GM18508 (cell line): ENCODE results near the gene RNF152.

Experiments
- ATAC-seq: cut with Tn5 transposase; IDR thresholded peaks from one replicate; pipeline ENCODE4 v1.9.1; 2021; ENCODE audit warnings: moderate number of reproducible peaks; ENCODE audit not compliant: insufficient read depth, unreplicated experiment

The RNF152 gene

GRCh38 chr18:61894751-61895524 is 2.1 kb upstream of the RNF152 start:
- no peak for ATAC-seq

- no peak for ATAC-seq
These were observed 1.4 kb upstream of the RNF152 start for GRCh38 chr18:61893971-61894750.

DNA sequence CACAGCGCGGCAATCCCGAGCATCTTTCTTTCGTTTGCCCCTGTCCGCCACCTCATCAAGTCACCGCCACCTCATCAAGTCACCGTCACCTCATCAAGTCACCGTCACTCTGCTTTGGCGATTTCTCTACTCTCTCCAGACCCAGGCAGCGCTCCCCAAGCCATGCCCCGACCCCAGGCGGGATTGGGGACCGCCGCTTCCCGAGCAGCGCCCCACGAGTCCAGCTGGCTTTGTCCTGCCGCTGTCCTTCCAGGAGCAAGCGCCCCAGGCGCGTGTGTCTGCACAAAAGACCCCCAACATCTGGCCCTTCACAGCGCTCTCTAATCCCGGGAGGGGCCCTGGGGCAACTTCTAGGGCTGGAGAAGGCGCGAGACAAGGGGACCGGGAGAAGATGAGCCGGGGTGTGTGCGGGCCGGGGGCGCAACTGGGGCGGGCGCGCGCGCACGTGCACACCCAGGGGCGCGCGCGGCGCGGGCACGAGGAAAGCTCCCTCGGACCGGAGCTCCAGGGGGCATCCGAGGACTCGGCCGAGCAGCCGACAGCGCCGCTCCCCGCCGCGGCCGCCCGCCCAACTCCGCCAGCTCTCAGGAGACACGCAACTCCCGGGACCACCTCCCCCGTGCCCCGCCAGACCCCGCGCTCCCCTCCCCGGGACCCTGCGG is 633 bp upstream of the RNF152 start:
- no peak for ATAC-seq

DNA sequence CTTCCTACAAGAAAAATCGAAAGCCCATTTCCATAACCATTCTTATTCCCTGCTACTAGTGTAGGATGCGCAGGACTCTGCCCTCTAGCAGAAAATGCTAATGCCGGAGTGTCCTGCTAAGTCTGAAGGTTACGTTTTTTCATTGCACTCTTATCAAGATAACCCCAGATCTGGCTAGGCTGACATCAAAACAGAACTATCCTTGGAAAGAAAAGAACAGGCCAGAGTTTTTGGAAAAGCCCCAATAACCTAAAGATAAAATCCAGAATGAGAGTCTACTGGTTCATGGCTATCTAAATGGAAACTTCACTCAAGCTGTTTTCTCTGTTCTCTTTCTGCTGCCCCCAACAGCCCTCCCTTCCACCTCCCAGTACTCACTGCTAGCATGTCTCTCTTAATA is 913 bp downstream of the RNF152 start:
- ATAC-seq = no peak

- no peak for ATAC-seq
These were observed 1.5 kb downstream of the RNF152 start for GRCh38 chr18:61891271-61891670.

GRCh38 chr18:61890344-61890743 is 2.5 kb downstream of the RNF152 start:
- ATAC-seq = no peak

- ATAC-seq = no peak
These were observed 3.3 kb downstream of the RNF152 start for GRCh38 chr18:61889541-61889940.

- no peak for ATAC-seq
These were observed 4.2 kb downstream of the RNF152 start for GRCh38 chr18:61888622-61889021.

GRCh38 chr18:61887838-61888237 is 5.0 kb downstream of the RNF152 start:
- no peak for ATAC-seq

DNA sequence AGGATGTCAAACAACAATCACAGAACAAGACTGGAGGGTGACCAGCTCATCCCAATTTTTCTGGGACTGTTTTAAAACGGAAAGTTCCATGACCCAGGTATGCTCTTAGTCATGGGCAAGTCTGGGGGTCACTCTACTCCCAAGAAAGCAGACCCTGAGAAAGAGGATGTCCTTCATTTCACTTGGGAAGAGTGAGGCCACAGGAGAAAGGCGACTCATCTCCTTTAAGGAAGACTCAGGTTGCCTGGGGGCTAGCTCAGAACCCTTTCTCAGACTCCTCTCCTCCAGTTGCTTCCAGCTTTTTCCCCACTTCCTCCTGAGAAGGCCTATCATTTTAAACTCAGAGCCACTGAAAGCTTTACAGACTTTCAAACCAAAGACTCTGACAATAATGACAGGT is 9.3 kb downstream of the RNF152 start:
- ATAC-seq = no peak

DNA sequence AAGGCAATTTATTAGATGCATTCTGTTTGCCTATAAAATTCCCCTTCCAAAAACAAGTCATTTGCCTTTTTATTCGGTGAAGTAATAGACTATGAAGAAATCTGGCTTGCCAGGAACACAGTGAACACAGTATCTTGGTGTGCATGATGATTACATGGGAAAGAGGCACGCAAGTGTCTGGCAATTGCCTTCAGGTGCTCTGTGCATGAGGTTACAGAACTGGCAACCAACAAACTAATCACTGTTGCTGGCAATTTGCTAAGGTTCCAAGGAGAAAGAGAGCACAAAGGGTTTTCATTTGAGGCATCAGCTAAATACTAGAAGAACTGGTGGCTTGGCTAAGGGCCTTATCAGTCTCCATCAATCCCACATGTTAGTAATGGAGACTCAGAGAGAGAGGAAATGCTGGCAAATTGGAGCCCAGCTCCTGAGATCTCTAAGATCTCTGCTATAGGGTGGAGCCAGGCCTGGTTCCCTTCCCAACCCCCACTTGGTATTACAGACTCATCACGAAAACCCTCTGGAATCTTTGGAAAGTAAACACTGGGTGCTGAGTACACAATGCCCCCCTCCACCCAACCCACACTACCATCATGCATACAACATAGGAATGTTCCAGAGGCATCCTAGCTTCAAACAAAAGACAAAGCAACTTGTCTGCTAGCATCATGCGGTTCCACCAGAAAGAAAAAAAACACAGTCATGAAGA is 10.4 kb downstream of the RNF152 start:
- ATAC-seq = no peak

DNA sequence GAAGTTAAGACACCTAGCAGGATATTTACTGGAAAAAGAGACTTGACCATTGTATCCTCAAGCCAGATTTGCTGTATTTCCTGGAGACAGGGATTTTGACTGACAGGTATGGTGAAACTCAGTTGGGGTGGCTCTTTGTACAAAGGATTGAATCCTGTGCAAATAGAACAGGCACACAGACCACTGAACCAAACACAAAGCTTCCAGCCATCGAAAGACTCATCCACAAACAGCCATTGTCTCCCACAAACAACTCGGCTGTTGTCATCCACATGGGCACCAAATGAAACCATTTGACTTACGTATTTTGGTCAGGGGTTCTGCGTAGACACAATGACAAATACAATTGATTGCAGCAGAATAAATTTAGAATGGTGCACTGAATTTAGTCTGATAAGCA is 15.9 kb downstream of the RNF152 start:
- ATAC-seq = no peak

- no peak for ATAC-seq
These were observed 22.7 kb downstream of the RNF152 start for GRCh38 chr18:61870151-61870550.

GRCh38 chr18:61869636-61870035 is 23.2 kb downstream of the RNF152 start:
- no peak for ATAC-seq

GRCh38 chr18:61865466-61866175 is 27.2 kb downstream of the RNF152 start:
- ATAC-seq = no peak

DNA sequence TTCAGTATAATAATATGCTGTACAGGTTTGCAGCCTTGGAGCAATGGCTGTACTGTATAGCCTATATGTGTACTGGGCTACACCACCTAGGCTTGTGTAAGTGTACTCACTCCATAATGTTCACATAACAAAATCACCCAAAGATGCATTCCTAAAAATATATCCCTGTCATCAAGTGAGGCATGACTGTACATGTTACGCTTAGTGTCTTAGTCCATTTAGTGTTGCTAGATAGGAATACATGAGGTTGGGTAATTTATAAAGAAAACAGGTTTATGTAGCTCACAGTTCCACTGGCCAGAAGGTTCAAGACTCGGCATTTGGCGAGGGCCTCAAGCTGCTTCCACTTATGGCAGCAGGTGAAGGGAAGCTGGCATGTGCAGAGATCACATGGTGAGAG is 31.4 kb downstream of the RNF152 start:
- no peak for ATAC-seq

DNA sequence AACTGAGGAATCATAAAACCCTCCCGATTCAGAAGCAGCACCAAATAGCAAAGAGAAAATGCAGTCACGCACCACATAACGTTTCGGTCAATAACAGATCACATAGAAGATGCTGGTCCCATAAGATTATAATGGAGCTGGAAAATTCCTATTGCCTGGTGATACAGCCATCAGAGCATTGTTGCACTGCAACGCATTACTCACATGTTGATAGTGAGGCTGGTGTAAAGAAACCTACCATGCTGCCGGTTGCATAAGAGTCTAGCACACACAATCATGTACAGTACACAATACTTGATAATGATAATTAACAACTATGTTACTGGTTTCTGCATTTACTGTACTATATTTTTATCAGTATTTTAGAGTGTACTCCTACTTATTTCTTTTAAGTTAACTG is 32.5 kb downstream of the RNF152 start:
- no peak for ATAC-seq

DNA sequence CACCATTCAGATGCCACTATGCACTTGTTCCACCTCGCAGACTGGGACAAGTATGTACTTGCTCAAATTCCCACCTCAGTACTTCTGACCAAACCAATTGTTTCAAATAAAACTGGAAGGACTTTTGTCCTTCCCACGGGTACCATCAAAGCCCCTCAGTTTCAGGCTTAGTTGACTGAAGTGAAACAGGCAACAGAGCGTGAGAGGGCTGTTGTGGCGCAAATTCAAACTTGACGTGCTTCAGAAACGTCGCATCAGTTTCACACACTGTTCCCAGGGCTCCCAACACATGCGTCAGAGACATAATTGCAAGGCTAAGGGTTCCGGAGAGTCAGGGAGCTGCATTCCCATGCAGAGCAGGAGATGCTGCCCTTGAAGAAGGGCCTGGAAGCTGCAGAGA is 33.7 kb downstream of the RNF152 start:
- ATAC-seq = no peak

- no peak for ATAC-seq
These were observed 36.1 kb downstream of the RNF152 start for GRCh38 chr18:61856678-61857077.
